Liver (tissue), 9 donors: Measurements from ENCODE around the gene ZNF423. TPM values are rescaled to one million over a fixed set of nuclear protein-coding genes. Genes with fewer than 3 reads are reported as not detected.

Source experiments
- DNase-seq: peaks from one replicate; pipeline ENCODE4 v3.0.0-alpha.2; 2017; ENCODE audit warnings: low spot score
- H3K27ac ChIP-seq, 2 donors: one replicate each; pipeline ENCODE4 v1.7.0; 2013; ENCODE audit warnings: inconsistent platforms in 2 of 2, low read length in 2 of 2, control low read depth in 1 of 2, low read depth in 1 of 2, mild to moderate bottlenecking in 1 of 2
- H3K27me3 ChIP-seq, 4 donors: one replicate each; pipeline versions ENCODE4 v1.6.1 to v1.7.0; 2013; ENCODE audit warnings: low read length in 3 of 4, inconsistent platforms in 1 of 4, mild to moderate bottlenecking in 1 of 4, moderate library complexity in 1 of 4; ENCODE audit not compliant: control insufficient read depth in 4 of 4, insufficient read depth in 4 of 4
- H3K36me3 ChIP-seq, 4 donors: one replicate each; pipeline versions ENCODE4 v1.6.1 to v1.7.0; 2013; ENCODE audit warnings: low read length in 3 of 4, mild to moderate bottlenecking in 3 of 4, low read depth in 1 of 4, moderate library complexity in 1 of 4; ENCODE audit not compliant: control insufficient read depth in 4 of 4, insufficient read depth in 3 of 4
- H3K4me1 ChIP-seq, 4 donors: one replicate each; pipeline versions ENCODE4 v1.6.1 to v1.7.0; 2013; ENCODE audit warnings: low read length in 3 of 4, mild to moderate bottlenecking in 3 of 4, moderate library complexity in 1 of 4; ENCODE audit not compliant: control insufficient read depth in 4 of 4, insufficient read depth in 4 of 4
- H3K4me3 ChIP-seq, 3 donors: one replicate each; pipeline versions ENCODE4 v1.6.1 to v1.7.0; 2013; ENCODE audit warnings: low read length in 3 of 3, control low read depth in 1 of 3, low read depth in 1 of 3, mild to moderate bottlenecking in 1 of 3
- H3K9ac ChIP-seq, 2 donors: one replicate each; pipeline ENCODE4 v1.7.0; 2013; ENCODE audit warnings: low read length in 2 of 2, mild to moderate bottlenecking in 2 of 2, moderate library complexity in 2 of 2, control low read depth in 1 of 2, low read depth in 1 of 2
- H3K9me3 ChIP-seq, 4 donors: one replicate each; pipeline versions ENCODE4 v1.6.1 to v1.7.0; 2013; ENCODE audit warnings: low read length in 3 of 4; ENCODE audit not compliant: control insufficient read depth in 4 of 4
- CTCF ChIP-seq: fragments of 150-350 bp; IDR thresholded peaks from 2 replicates; pipeline ENCODE4 v1.5.1; 2017; ENCODE audit warnings: improper control_type of control experiment, low read depth, low read length; ENCODE audit not compliant: missing input control
- EGR1 ChIP-seq, 2 donors: IDR thresholded peaks; 2 replicates each; pipeline ENCODE4 v1.6.1; 2016 to 2018; ENCODE audit warnings: antibody characterized with exemption in 2 of 2, low read depth in 2 of 2
- FOXA1 ChIP-seq: IDR thresholded peaks from 2 replicates; pipeline ENCODE4 v1.6.1; 2016; ENCODE audit warnings: antibody characterized with exemption
- FOXA2 ChIP-seq: IDR thresholded peaks from 2 replicates; pipeline ENCODE4 v1.6.1; 2016; ENCODE audit warnings: antibody characterized with exemption
- GABPA ChIP-seq, 2 donors: IDR thresholded peaks in 1 of 2; conservative IDR thresholded peaks in 1 of 2; 2 replicates each; pipeline ENCODE4 v1.6.1; 2016; ENCODE audit warnings: antibody characterized with exemption in 2 of 2, mild to moderate bottlenecking in 1 of 2, moderate library complexity in 1 of 2
- HNF4A ChIP-seq, 2 donors: conservative IDR thresholded peaks; 2 replicates each; pipeline ENCODE4 v1.6.1; 2016; ENCODE audit warnings: antibody characterized with exemption in 2 of 2, mild to moderate bottlenecking in 2 of 2
- HNF4G ChIP-seq: IDR thresholded peaks from 2 replicates; pipeline ENCODE4 v1.6.1; 2016; ENCODE audit warnings: antibody characterized with exemption
- JUND ChIP-seq, 2 donors: IDR thresholded peaks; 2 replicates each; pipeline ENCODE4 v1.6.1; 2016; ENCODE audit warnings: antibody characterized with exemption in 2 of 2
- NR2F2 ChIP-seq: IDR thresholded peaks from 2 replicates; pipeline ENCODE4 v1.6.1; 2016; ENCODE audit warnings: antibody characterized with exemption
- RAD21 ChIP-seq, 2 donors: IDR thresholded peaks; 2 replicates each; pipeline ENCODE4 v1.6.1; 2016; ENCODE audit warnings: antibody characterized with exemption in 2 of 2, mild to moderate bottlenecking in 2 of 2
- REST ChIP-seq: IDR thresholded peaks from 2 replicates; pipeline ENCODE4 v1.6.1; 2016; ENCODE audit warnings: antibody characterized with exemption, mild to moderate bottlenecking
- RXRA ChIP-seq, 2 donors: IDR thresholded peaks; 2 replicates each; pipeline ENCODE4 v1.6.1; 2017 to 2018; ENCODE audit warnings: antibody characterized with exemption in 2 of 2, mild to moderate bottlenecking in 1 of 2
- TAF1 ChIP-seq: conservative IDR thresholded peaks from 2 replicates; pipeline ENCODE4 v1.6.1; 2016; ENCODE audit warnings: antibody characterized with exemption, mild to moderate bottlenecking
- YY1 ChIP-seq: IDR thresholded peaks from 2 replicates; pipeline ENCODE4 v1.6.1; 2016; ENCODE audit warnings: antibody characterized with exemption, mild to moderate bottlenecking
- ZBTB33 ChIP-seq: IDR thresholded peaks from 2 replicates; pipeline ENCODE4 v1.6.1; 2016; ENCODE audit warnings: antibody characterized with exemption
- WGBS: extraction: QIAGEN DNeasy Blood & Tissue Kit; methylation state at CpG from one replicate; pipeline ENCODE4 v1.1.7; 2013; 5-methylcytosine and 5-hydroxymethylcytosine counted together
- polyA plus RNA-seq, 2 donors: library from polyadenylated mRNA; stranded (reverse) in 1 of 2; unstranded in 1 of 2; fragments of 200-250 nt in 1 of 2; fragments of >200 nt in 1 of 2; fragmentation: Nextera tagmentation in 1 of 2; extraction: Ambion mirVana in 1 of 2; gene quantifications; one replicate each; pipeline versions ENCODE4 v1.2.1 to v1.2.3, GENCODE V29; 2013 to 2015
- total RNA-seq, 2 donors: library from RNA; depleted of rRNA; stranded (reverse); fragments of >200 nt; gene quantifications; one replicate each; pipeline ENCODE4 v1.2.3, GENCODE V29; 2014
- TF ChIP-seq, protein P1 (sequence below): IDR thresholded peaks from 2 replicates; pipeline ENCODE4 v1.6.1; 2016; ENCODE audit warnings: antibody characterized with exemption
- donor health status: healthy.
- donor health status: healthy.
- donor health status: healthy.
- donor health status: healthy.
- donor health status: healthy.

Gene ZNF423
- total and polyA plus RNA-seq, 4 donors, result 0.24 to 1.6 (median 0.39) TPM

DNA sequence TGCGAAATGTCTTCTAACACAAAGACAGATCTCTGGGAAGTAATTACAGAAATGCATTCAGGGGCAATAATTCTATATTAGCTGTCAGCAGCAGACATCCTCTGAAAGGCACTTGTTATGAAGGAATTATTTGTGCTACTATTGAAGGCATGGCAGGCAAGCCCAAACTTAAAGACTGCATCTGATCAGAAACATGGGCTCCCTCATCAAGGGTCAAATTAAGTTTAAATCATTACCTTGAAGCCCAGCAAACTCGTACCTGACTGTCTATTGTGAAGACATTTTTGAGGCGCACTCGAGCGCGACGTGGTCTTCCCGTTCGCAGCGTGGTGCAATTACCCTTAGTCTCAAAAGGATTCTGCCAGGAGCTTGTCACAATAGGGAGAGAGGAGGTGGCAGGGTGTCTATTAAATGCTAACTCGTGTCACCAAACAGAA lies 110.6 kb downstream of the ZNF423 start:
- Histone ChIP-seq H3K27ac (no peak overlapping the region), H3K4me3 (no peak overlapping the region), H3K9me3 (no peaks in the 10 kb centered on the region), H3K36me3 (no peaks in the 10 kb centered on the region), H3K27me3 (no peaks in the 10 kb centered on the region), H3K4me1 (no peaks in the 10 kb centered on the region), H3K9ac (no peak overlapping the region)
- DNase-seq, result no peak
- TF ChIP-seq HNF4A (conservative IDR thresholded peaks at IDR 0.05) (no peak), YY1 (no peak), EGR1 (IDR thresholded peaks at IDR 0.05; ENCODE audit: low read depth in 2 of 2) (no peak), ZBTB33 (no peak), CTCF (no peak), RAD21 (IDR thresholded peaks at IDR 0.05) (no peak), TAF1 (no peak), REST (no peak), FOXA2 (no peak), NR2F2 (no peak), FOXA1 (no peak), RXRA (IDR thresholded peaks at IDR 0.05) (no peak), JUND (IDR thresholded peaks at IDR 0.05) (no peak), GABPA (IDR thresholded peaks at IDR 0.05 in 1 of 2, conservative IDR thresholded peaks at IDR 0.05 in 1 of 2) (no peak), HNF4G (no peak)
- TF ChIP-seq, protein P1, sequence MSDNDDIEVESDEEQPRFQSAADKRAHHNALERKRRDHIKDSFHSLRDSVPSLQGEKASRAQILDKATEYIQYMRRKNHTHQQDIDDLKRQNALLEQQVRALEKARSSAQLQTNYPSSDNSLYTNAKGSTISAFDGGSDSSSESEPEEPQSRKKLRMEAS, result no peak
- WGBS, result 85% methylated on average over 11 of the region's 11 CpGs
